ENCODE measurements around the gene BGN.

The BGN gene

GRCh38 chrX:153469811-153470410, 24.9 kb upstream of the BGN start:
- TF ChIP-seq POLR2AphosphoS5 (IDR thresholded peaks at IDR 0.05; ENCODE audit: low read depth, low read length), result no peak
- TF ChIP-seq TAF1 (IDR thresholded peaks at IDR 0.05; ENCODE audit: low read depth, low read length), result no peak
- no peak for TF ChIP-seq POU2F2 (IDR thresholded peaks at IDR 0.05; ENCODE audit: low read depth, low read length)
- TF ChIP-seq PAX5 (IDR thresholded peaks at IDR 0.05; ENCODE audit: insufficient read depth, low read length, severe bottlenecking), result no peak
- TF ChIP-seq SPI1 (IDR thresholded peaks at IDR 0.05; ENCODE audit: low read depth, low read length), result no peak
- TF ChIP-seq POLR2A (IDR thresholded peaks at IDR 0.05; ENCODE audit: low read depth, low read length), result no peak
- FAIRE-seq (no peak), DNase-seq (ENCODE audit: insufficient read length, low spot score) (no peak)

- FAIRE-seq, result peak; percentile 98
- no peak for TF ChIP-seq TAF1 (IDR thresholded peaks at IDR 0.05; ENCODE audit: low read depth, low read length)
- DNase-seq (ENCODE audit: insufficient read length, low spot score), result peak; percentile 86
Measured at GRCh38 chrX:153470411-153471363, 24.1 kb upstream of the BGN start, which contains the start of gene HAUS7. HAUS7 (minus strand) TSS chrX:153470576; CDS start chrX:153470557, 19 bp downstream.

GRCh38 chrX:153471663-153472280, 23.0 kb upstream of the BGN start:
- no peak for TF ChIP-seq SPI1 (IDR thresholded peaks at IDR 0.05; ENCODE audit: low read depth, low read length)
- no peak for TF ChIP-seq POLR2A (IDR thresholded peaks at IDR 0.05; ENCODE audit: low read depth, low read length)
- TF ChIP-seq POLR2AphosphoS5 (IDR thresholded peaks at IDR 0.05; ENCODE audit: low read depth, low read length), result no peak
- no peak for TF ChIP-seq TAF1 (IDR thresholded peaks at IDR 0.05; ENCODE audit: low read depth, low read length)
- no peak for TF ChIP-seq POU2F2 (IDR thresholded peaks at IDR 0.05; ENCODE audit: low read depth, low read length)
- TF ChIP-seq PAX5 (IDR thresholded peaks at IDR 0.05; ENCODE audit: insufficient read depth, low read length, severe bottlenecking), result no peak
- FAIRE-seq (peak; percentile 45), DNase-seq (ENCODE audit: insufficient read length, low spot score) (no peak)

GRCh38 chrX:153473126-153473525, 21.7 kb upstream of the BGN start:
- FAIRE-seq (no peak), DNase-seq (ENCODE audit: insufficient read length, low spot score) (no peak)
- TF ChIP-seq POLR2A (IDR thresholded peaks at IDR 0.05; ENCODE audit: low read depth, low read length) (no peak), POU2F2 (IDR thresholded peaks at IDR 0.05; ENCODE audit: low read depth, low read length) (no peak), TAF1 (IDR thresholded peaks at IDR 0.05; ENCODE audit: low read depth, low read length) (no peak), PAX5 (IDR thresholded peaks at IDR 0.05; ENCODE audit: insufficient read depth, low read length, severe bottlenecking) (no peak), SPI1 (IDR thresholded peaks at IDR 0.05; ENCODE audit: low read depth, low read length) (no peak)

- no peak for FAIRE-seq
- no peak for DNase-seq (ENCODE audit: insufficient read length, low spot score)
Measured at GRCh38 chrX:153474266-153474665, 20.5 kb upstream of the BGN start.

GRCh38 chrX:153474718-153475117, 20.1 kb upstream of the BGN start:
- FAIRE-seq, result no peak
- DNase-seq (ENCODE audit: insufficient read length, low spot score), result no peak
- no peak for TF ChIP-seq SPI1 (IDR thresholded peaks at IDR 0.05; ENCODE audit: low read depth, low read length)
- TF ChIP-seq POLR2A (IDR thresholded peaks at IDR 0.05; ENCODE audit: low read depth, low read length), result no peak
- no peak for TF ChIP-seq POLR2AphosphoS5 (IDR thresholded peaks at IDR 0.05; ENCODE audit: low read depth, low read length)
- no peak for TF ChIP-seq TAF1 (IDR thresholded peaks at IDR 0.05; ENCODE audit: low read depth, low read length)
- TF ChIP-seq POU2F2 (IDR thresholded peaks at IDR 0.05; ENCODE audit: low read depth, low read length), result no peak

More at GRCh38 chrX:153474266-153474665, 20.5 kb upstream of the BGN start:
- TF ChIP-seq POU2F2 (IDR thresholded peaks at IDR 0.05; ENCODE audit: low read depth, low read length) (no peak), POLR2A (IDR thresholded peaks at IDR 0.05; ENCODE audit: low read depth, low read length) (no peak), TAF1 (IDR thresholded peaks at IDR 0.05; ENCODE audit: low read depth, low read length) (no peak), SPI1 (IDR thresholded peaks at IDR 0.05; ENCODE audit: low read depth, low read length) (no peak), POLR2AphosphoS5 (IDR thresholded peaks at IDR 0.05; ENCODE audit: low read depth, low read length) (no peak), PAX5 (IDR thresholded peaks at IDR 0.05; ENCODE audit: insufficient read depth, low read length, severe bottlenecking) (no peak)

GRCh38 chrX:153475271-153475670, 19.5 kb upstream of the BGN start:
- DNase-seq (ENCODE audit: insufficient read length, low spot score), result no peak
- TF ChIP-seq TAF1 (IDR thresholded peaks at IDR 0.05; ENCODE audit: low read depth, low read length) (no peak), SPI1 (IDR thresholded peaks at IDR 0.05; ENCODE audit: low read depth, low read length) (no peak), POU2F2 (IDR thresholded peaks at IDR 0.05; ENCODE audit: low read depth, low read length) (no peak), PAX5 (IDR thresholded peaks at IDR 0.05; ENCODE audit: insufficient read depth, low read length, severe bottlenecking) (no peak), POLR2A (IDR thresholded peaks at IDR 0.05; ENCODE audit: low read depth, low read length) (no peak), POLR2AphosphoS5 (IDR thresholded peaks at IDR 0.05; ENCODE audit: low read depth, low read length) (no peak)
- FAIRE-seq, result no peak

GRCh38 chrX:153475751-153476281, 19.0 kb upstream of the BGN start:
- FAIRE-seq (no peak), DNase-seq (ENCODE audit: insufficient read length, low spot score) (no peak)
- TF ChIP-seq PAX5 (IDR thresholded peaks at IDR 0.05; ENCODE audit: insufficient read depth, low read length, severe bottlenecking) (no peak), POU2F2 (IDR thresholded peaks at IDR 0.05; ENCODE audit: low read depth, low read length) (no peak), POLR2A (IDR thresholded peaks at IDR 0.05; ENCODE audit: low read depth, low read length) (no peak), SPI1 (IDR thresholded peaks at IDR 0.05; ENCODE audit: low read depth, low read length) (no peak), POLR2AphosphoS5 (IDR thresholded peaks at IDR 0.05; ENCODE audit: low read depth, low read length) (no peak), TAF1 (IDR thresholded peaks at IDR 0.05; ENCODE audit: low read depth, low read length) (no peak)

Data from GM12891 (cell line).